ENCODE measurements around the gene GAS2. TPM values are rescaled to one million over a fixed set of nuclear protein-coding genes. Genes with fewer than 3 reads are reported as not detected.

GAS2 gene
- total RNA-seq, 1 experiment from 2014 or later: 2.8 TPM

DNA sequence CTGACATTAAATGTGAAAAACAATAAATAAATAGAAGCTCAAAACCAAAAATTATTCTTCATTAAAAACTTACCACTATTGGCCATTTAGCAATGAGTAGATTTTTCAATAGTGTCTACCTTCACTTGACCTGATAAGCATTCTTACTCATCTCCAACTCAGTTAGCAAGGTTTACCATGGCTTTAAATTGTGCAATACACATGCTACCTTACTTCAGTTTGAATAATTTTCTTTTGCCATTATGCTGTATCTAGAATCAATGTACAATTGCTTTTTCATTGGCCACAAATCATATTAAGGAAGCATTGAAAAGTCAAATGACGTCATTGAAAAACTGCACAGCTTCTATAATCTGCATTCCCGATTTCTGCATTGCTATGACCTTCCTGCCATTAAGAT is 98.3 kb downstream of the GAS2 start:
- ChIA-PET POLR2A (ENCODE audit: unreplicated experiment) (no interaction called here), CTCF (no interaction called here)
- BruUV-seq (replicated peaks): no TSS peak

DNA sequence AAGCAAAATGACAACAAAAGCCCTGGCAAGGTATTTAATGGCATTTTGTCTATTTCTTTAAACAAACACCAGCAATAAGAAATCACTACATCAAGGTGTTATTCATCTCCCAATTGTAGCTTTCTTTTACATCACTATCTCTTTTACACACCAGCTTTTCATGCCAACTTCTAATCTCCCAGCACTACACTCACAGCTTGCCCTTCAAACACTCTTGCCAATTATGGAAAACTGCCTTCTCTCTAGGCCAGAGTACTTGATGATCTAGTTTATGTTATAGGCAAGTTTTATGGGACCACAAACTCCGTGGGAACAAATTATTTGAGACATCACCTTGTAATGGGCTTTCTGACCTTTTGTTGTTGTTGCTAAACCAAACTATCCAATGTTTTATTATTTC is 101.9 kb downstream of the GAS2 start:
- intact Hi-C loops (cut with micrococcal nuclease; ENCODE audit: unreplicated experiment): no loop called here
- Histone ChIP-seq H3K27me3 (ENCODE audit: insufficient read depth, low read depth) (no peaks in the 10 kb centered on the region), H3K9me3 (ENCODE audit: insufficient read depth, low read depth) (no peaks in the 10 kb centered on the region), H3K4me2 (no peak overlapping the region), H3K79me2 (ENCODE audit: low read depth) (no peaks in the 10 kb centered on the region), H3K4me1 (replicated peaks; ENCODE audit: insufficient read depth) (no peaks in the 10 kb centered on the region), H2AFZ (no peak overlapping the region), H4K20me1 (ENCODE audit: insufficient read depth) (no peaks in the 10 kb centered on the region), H3F3A (ENCODE audit: insufficient read depth, low read depth) (no peaks in the 10 kb centered on the region), H3K36me3 (ENCODE audit: low read depth) (no peaks in the 10 kb centered on the region), H3K9me2 (ENCODE audit: insufficient read depth) (0 out of 2 replicates have a peak, but pooled peaks cover 5% of the 10 kb centered on the region), H3K4me3 (no peak overlapping the region), H3K27ac (no peak overlapping the region)
- POLR2A ChIA-PET (ENCODE audit: unreplicated experiment): no interaction called here
- TF ChIP-seq, protein P1, sequence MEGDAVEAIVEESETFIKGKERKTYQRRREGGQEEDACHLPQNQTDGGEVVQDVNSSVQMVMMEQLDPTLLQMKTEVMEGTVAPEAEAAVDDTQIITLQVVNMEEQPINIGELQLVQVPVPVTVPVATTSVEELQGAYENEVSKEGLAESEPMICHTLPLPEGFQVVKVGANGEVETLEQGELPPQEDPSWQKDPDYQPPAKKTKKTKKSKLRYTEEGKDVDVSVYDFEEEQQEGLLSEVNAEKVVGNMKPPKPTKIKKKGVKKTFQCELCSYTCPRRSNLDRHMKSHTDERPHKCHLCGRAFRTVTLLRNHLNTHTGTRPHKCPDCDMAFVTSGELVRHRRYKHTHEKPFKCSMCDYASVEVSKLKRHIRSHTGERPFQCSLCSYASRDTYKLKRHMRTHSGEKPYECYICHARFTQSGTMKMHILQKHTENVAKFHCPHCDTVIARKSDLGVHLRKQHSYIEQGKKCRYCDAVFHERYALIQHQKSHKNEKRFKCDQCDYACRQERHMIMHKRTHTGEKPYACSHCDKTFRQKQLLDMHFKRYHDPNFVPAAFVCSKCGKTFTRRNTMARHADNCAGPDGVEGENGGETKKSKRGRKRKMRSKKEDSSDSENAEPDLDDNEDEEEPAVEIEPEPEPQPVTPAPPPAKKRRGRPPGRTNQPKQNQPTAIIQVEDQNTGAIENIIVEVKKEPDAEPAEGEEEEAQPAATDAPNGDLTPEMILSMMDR (conservative IDR thresholded peaks at IDR 0.05): no peak
- no peak for TF ChIP-seq EZH2 (IDR thresholded peaks at IDR 0.05; ENCODE audit: low read depth)
- DNase-seq: no peak
- CTCF ChIA-PET: no interaction called here
- no TSS peak for BruUV-seq (replicated peaks)

More for the DNA sequence above, 98.3 kb downstream of the GAS2 start:
- Histone ChIP-seq H3K27ac (no peak overlapping the region), H3K4me1 (replicated peaks; ENCODE audit: insufficient read depth) (no peaks in the 10 kb centered on the region), H3K4me2 (no peak overlapping the region), H3K9me3 (ENCODE audit: insufficient read depth, low read depth) (no peaks in the 10 kb centered on the region), H2AFZ (no peak overlapping the region), H3K9me2 (ENCODE audit: insufficient read depth) (0 out of 2 replicates have a peak, but pooled peaks cover 5% of the 10 kb centered on the region), H3K27me3 (ENCODE audit: insufficient read depth, low read depth) (no peaks in the 10 kb centered on the region), H4K20me1 (ENCODE audit: insufficient read depth) (no peaks in the 10 kb centered on the region), H3F3A (ENCODE audit: insufficient read depth, low read depth) (no peaks in the 10 kb centered on the region), H3K79me2 (ENCODE audit: low read depth) (no peaks in the 10 kb centered on the region), H3K36me3 (ENCODE audit: low read depth) (no peaks in the 10 kb centered on the region), H3K4me3 (no peak overlapping the region)
- no peak for TF ChIP-seq EZH2 (IDR thresholded peaks at IDR 0.05; ENCODE audit: low read depth)
- TF ChIP-seq, protein P1 (conservative IDR thresholded peaks at IDR 0.05): no peak
- no peak for DNase-seq
- intact Hi-C loops (cut with micrococcal nuclease; ENCODE audit: unreplicated experiment): no loop called here

DNA sequence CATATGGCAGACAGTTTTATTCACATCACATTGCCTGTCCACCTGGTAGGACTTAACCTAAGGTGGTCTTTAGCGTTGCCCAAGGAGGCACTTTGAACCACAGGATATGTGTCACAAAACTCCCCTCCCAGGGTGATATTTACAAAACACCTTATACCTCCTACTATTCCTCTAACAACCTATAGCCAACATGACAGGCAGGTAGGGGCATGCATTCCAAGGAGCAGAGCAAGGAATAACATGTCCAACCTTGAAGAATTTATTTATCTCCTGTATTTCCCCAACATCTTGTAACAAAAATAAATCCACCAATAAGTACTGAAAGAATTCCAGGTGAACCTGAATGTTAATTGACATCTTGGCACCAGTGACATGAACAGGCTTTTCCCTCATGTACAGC is 102.7 kb downstream of the GAS2 start:
- no peak for DNase-seq
- intact Hi-C loops (cut with micrococcal nuclease; ENCODE audit: unreplicated experiment): no loop called here
- BruUV-seq (replicated peaks): no TSS peak

More for the DNA sequence above, 102.7 kb downstream of the GAS2 start:
- Histone ChIP-seq H3K9me3 (ENCODE audit: insufficient read depth, low read depth) (no peaks in the 10 kb centered on the region), H3K4me3 (no peak overlapping the region), H3K4me2 (no peak overlapping the region), H3K36me3 (ENCODE audit: low read depth) (no peaks in the 10 kb centered on the region), H3K9me2 (ENCODE audit: insufficient read depth) (0 out of 2 replicates have a peak, but pooled peaks cover 5% of the 10 kb centered on the region), H3K27me3 (ENCODE audit: insufficient read depth, low read depth) (no peaks in the 10 kb centered on the region), H3K79me2 (ENCODE audit: low read depth) (no peaks in the 10 kb centered on the region), H4K20me1 (ENCODE audit: insufficient read depth) (no peaks in the 10 kb centered on the region), H3F3A (ENCODE audit: insufficient read depth, low read depth) (no peaks in the 10 kb centered on the region), H3K4me1 (replicated peaks; ENCODE audit: insufficient read depth) (no peaks in the 10 kb centered on the region), H2AFZ (no peak overlapping the region), H3K27ac (no peak overlapping the region)
- ChIA-PET POLR2A (ENCODE audit: unreplicated experiment) (no interaction called here), CTCF (no interaction called here)
- TF ChIP-seq EZH2 (IDR thresholded peaks at IDR 0.05; ENCODE audit: low read depth): no peak
- TF ChIP-seq, protein P1 (conservative IDR thresholded peaks at IDR 0.05): no peak

Measured in PC-9 (cell line).